Measurements from ENCODE around the gene ZPR1. TPM values are rescaled to one million over a fixed set of nuclear protein-coding genes. Genes with fewer than 3 reads are reported as not detected.

The ZPR1 gene
- total RNA-seq, 4 donors from 2014 or later = 18.1 to 45.9 (median 39.2) TPM

- H3K36me3 ChIP-seq = no peaks in the 10 kb centered on the region
- ATAC-seq = no peak
- no peak for TF ChIP-seq POLR2A (IDR thresholded peaks at IDR 0.05)
- TF ChIP-seq POLR2AphosphoS5 (IDR thresholded peaks at IDR 0.05) = no peak
- no peak for TF ChIP-seq EP300 (IDR thresholded peaks at IDR 0.05)
- no peak for TF ChIP-seq CTCF (IDR thresholded peaks at IDR 0.05)
- H3K4me3 ChIP-seq = no peak overlapping the region
- H3K4me1 ChIP-seq = peaks cover 0 to 7% (median 5%) of the 10 kb centered on the region in 3 donors
- WGBS, 2 donors (ENCODE audit: low coverage in 1 of 2) = 80 to 86% methylated on average over 1 to 2 of the region's 17 CpGs
- no peaks in the 10 kb centered on the region for H3K9me3 ChIP-seq
- H3K27ac ChIP-seq = no peak overlapping the region
- H3K27me3 ChIP-seq = no peaks in the 10 kb centered on the region
Observed at GRCh38 chr11:116830184-116830912, 42.5 kb upstream of the ZPR1 start.

- 39 to 56% methylated on average over 2 to 4 of the region's 9 CpGs for WGBS, 2 donors (ENCODE audit: low coverage in 1 of 2)
- H3K27ac ChIP-seq = no peak within 1 kb of the TSS
- H3K27me3 ChIP-seq = no peaks in the 10 kb centered on the region
- H3K4me1 ChIP-seq = peaks cover 0 to under 1% (median 0%) of the 10 kb centered on the region in 3 donors
- no peak within 1 kb of the TSS for H3K4me3 ChIP-seq
- TF ChIP-seq EP300 (IDR thresholded peaks at IDR 0.05) (no peak), CTCF (IDR thresholded peaks at IDR 0.05) (no peak), POLR2AphosphoS5 (IDR thresholded peaks at IDR 0.05) (no peak), POLR2A (IDR thresholded peaks at IDR 0.05) (no peak)
- no peaks in the 10 kb centered on the region for H3K36me3 ChIP-seq
- ATAC-seq = no peak
- H3K9me3 ChIP-seq = no peaks in the 10 kb centered on the region
Observed at GRCh38 chr11:116829525-116830183, 41.8 kb upstream of the ZPR1 start, which contains the start of gene APOC3. APOC3 (plus strand) TSS chr11:116829907; CDS start chr11:116830583, 676 bp downstream.

GRCh38 chr11:116828632-116829524 lies 41.1 kb upstream of the ZPR1 start:
- Histone ChIP-seq H3K36me3 (no peaks in the 10 kb centered on the region), H3K4me1 (no peaks in the 10 kb centered on the region), H3K4me3 (no peak overlapping the region), H3K27ac (no peak overlapping the region), H3K9me3 (no peaks in the 10 kb centered on the region), H3K27me3 (no peaks in the 10 kb centered on the region)
- 60 to 72% methylated on average over 1 to 5 of the region's 16 CpGs for WGBS, 2 donors (ENCODE audit: low coverage in 1 of 2)
- ATAC-seq = no peak
- TF ChIP-seq EP300 (IDR thresholded peaks at IDR 0.05) (no peak), POLR2AphosphoS5 (IDR thresholded peaks at IDR 0.05) (no peak), POLR2A (IDR thresholded peaks at IDR 0.05) (no peak), CTCF (IDR thresholded peaks at IDR 0.05) (no peak)

- no peaks in the 10 kb centered on the region for H3K27me3 ChIP-seq
- no peak for TF ChIP-seq CTCF (IDR thresholded peaks at IDR 0.05)
- no peak for TF ChIP-seq POLR2AphosphoS5 (IDR thresholded peaks at IDR 0.05)
- TF ChIP-seq POLR2A (IDR thresholded peaks at IDR 0.05) = no peak
- TF ChIP-seq EP300 (IDR thresholded peaks at IDR 0.05) = no peak
- no peaks in the 10 kb centered on the region for H3K9me3 ChIP-seq
- no CpG with 5 or more reads among the region's 6 CpGs for WGBS, 2 donors (ENCODE audit: low coverage in 1 of 2)
- no peaks in the 10 kb centered on the region for H3K36me3 ChIP-seq
- no peaks in the 10 kb centered on the region for H3K4me1 ChIP-seq
- H3K27ac ChIP-seq = no peak overlapping the region
- no peak for ATAC-seq
- H3K4me3 ChIP-seq = no peak overlapping the region
Observed at GRCh38 chr11:116827461-116827860, 39.6 kb upstream of the ZPR1 start.
